HG03354 (cell line): ENCODE data around the gene TMEM100.
"Not testable (repeated sequence)": the region's sequence is repeated elsewhere in the genome, so short reads cannot be mapped to it uniquely, and the experiment has no call there.

Source experiments
- ATAC-seq: cut with Tn5 transposase; IDR thresholded peaks from one replicate; pipeline ENCODE4 v1.9.1; 2021; ENCODE audit warnings: mild to moderate bottlenecking; ENCODE audit not compliant: unreplicated experiment, poor library complexity, severe bottlenecking

The TMEM100 gene

GRCh38 chr17:55692276-55692675 lies 30.4 kb downstream of the TMEM100 start:
- no peak for ATAC-seq

DNA sequence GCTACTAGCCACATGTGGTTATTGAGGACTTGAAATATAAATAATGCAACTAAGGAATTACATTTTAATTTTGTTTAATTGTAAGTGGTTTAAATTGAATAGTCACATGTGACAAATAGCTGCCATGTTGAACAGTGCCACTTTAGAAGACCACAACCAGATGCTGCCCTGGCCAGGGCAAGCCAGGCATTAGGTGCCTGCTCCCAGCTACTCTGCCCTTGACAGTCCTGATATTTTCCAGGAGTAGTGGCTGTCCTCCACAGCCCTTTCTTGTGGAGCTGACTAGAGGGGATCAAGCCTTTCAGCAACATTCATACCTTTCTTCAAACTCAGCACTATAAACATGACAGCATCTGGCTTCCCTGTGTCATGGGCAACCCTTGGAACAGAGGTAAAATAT lies 31.0 kb downstream of the TMEM100 start:
- ATAC-seq, result no peak

DNA sequence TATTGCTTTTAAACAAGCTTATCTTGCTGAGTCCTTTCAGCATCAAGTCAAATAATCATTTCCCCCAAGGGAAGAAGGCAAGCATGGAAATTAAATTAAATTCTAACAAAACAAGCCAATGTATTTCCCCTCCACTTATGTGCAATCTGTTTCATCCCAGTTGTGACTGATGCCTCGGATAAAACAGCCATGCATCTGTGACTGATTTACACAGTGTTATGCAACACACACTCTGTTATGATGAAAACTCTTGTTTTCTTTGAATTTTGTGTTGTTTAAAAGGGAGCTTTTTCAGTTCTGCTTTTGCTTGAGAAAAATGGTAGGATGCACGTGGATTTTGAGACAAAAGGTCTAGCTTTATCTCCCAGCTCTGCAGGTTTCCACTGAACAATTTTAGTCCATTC lies 32.6 kb downstream of the TMEM100 start:
- no peak for ATAC-seq

DNA sequence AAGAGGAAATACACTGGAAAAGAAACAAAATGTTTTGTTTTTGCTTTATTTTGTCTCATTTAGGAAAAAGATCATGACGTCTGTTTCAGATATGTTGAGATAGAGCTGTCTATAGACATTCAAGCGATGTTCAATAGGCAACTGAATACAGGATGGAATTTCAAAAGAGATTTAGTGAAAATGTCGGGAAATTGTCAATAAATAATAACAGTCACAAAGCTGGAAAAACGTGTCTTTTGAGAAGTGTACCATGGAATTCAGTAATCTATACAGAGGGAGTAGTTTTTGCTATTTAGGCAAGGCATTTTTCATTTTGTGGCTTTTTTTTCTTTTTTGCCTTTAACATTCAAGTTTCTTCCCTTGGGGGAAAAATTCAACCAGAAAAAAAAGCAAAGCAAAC lies 33.0 kb downstream of the TMEM100 start:
- ATAC-seq, result no peak

DNA sequence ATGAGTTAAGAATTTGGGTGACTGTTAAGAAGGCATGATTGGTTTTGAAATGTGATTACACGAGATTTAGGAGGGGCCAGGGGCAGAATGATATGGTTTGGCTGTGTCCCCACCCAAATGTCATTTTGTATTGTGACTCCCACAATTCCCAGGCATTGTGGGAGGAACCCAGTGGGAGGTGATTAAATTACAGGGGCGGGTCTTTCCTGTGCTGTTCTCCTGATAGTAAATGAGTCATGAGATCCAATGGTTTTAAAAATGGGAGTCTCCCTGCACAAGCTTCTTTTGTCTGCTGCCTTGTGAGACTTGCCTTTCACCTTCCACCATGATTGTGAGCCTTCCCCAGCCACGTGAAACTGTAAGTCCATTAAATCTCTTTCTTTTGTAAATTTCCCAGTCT lies 34.6 kb downstream of the TMEM100 start:
- no peak for ATAC-seq

DNA sequence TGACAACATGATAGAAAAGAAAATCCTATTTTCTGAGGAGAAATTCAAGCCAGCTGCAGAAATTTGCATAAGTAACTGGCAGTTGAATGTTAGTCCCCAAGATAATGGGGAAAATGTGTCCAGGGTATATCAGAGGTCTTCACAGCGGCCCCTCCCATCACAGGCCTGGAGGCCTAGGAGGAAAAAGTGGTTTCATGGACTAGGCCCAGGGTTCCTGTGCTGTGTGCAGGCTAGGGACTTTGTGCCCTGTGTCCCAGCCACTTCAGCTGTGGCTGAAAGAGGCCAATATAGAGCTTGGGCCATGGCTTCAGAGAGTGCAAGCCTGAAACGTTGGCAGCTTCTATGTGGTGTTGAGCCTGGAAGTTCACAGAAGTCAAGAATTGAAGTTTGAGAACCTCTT lies 35.6 kb downstream of the TMEM100 start:
- no peak for ATAC-seq

DNA sequence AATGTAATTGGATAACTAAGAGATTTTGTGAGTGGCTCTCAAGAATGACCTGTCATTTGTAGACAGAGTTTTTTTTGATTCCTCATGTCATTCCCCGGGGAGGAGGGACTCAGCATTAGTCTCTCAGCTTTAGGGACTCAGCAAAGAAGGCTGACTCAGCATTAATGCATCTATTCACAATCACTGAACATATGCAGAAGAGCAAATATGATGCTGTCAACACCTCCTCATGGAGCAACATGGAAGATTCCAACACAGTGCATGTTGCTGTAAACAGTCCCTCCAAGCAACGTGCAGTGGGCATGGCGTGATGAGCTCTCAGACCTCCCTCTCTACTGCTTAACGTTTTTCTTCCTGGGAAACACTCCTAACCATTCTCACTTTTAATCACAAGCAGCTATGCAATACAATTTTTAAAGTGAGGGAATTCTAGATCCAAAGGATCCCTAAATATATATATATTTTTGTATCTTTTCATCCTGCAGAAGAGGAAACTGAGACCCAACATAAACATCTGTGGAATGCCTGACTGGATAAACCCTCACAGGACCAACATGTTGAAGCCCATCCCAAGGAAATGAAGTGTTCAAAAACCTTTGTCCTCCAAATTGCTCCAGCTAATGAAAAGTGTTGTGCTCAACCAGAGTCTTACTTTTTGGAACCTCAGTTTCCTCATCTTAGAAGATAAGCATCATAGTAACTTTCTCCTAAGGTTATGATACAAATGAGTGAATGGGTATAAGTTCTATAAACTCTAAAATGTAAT lies 38.9 kb downstream of the TMEM100 start:
- no peak for ATAC-seq

DNA sequence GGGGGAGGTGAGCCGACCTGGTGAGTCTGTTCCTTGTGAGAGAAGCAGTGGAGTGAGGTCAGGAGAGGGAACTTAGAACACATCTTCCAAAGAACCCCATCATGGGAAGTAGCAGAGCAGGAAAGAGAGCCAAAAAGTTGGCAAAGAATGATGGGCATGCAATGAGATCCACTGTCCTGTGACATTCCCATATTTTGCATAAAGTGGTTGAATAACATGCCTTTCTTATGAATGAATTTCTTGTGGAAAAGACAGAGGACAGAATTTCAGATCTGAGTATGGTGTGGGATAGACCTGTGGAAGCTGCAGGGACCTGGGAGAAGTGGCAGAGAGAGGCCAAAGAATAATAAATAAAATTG lies 41.3 kb downstream of the TMEM100 start:
- ATAC-seq, result no peak

GRCh38 chr17:55680686-55681341 lies 41.9 kb downstream of the TMEM100 start:
- ATAC-seq, result no peak

GRCh38 chr17:55677446-55677845 lies 45.2 kb downstream of the TMEM100 start:
- no peak for ATAC-seq

GRCh38 chr17:55676274-55676673 lies 46.4 kb downstream of the TMEM100 start:
- no peak for ATAC-seq

DNA sequence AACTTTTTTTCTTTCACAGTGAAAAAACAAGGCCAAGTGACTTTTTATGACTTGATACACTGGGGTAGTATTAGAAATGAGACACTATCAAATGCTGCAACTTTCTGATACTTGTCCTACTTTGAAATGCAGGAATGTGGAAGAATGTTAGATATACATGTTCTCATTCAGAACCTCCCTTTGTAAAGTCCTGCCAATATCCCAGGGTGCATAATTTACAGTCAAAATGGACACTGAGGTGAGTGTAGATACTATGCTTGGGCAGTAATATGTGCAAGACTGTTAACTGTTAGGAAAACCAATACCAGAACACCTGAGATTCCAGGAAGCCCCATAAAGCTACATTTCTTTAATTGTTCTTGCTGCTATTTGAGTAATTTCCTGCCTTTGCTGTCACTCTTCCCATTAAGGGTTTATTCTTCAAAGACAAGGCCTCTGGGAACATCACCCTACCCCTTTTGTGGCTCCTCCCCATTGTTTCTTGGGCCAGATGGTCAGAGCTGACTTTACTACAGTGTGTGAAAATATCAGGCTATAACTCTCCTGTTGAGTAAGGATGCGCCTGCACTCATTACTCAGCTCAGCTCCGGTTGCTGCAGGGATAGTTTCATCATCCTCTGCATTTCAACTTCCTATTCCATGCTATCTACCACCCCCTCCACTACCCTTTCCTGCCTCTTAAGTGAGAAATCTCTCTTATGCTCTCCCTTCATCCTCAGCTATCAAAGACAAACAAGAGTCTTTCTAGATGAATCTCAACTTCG lies 48.7 kb downstream of the TMEM100 start:
- ATAC-seq, result no peak

GRCh38 chr17:55672585-55673501 lies 49.8 kb downstream of the TMEM100 start:
- no peak for ATAC-seq

- not testable (repeated sequence) for ATAC-seq
These were observed 50.7 kb downstream of the TMEM100 start for GRCh38 chr17:55672010-55672409.
